Activated T-helper 1 cell treated with anti-CD3 and anti-CD28 coated beads, Interleukin-2, amount 50 U/mL, for 16 hours (primary cell): ENCODE measurements around the gene EIF4E2.
"Not testable (repeated sequence)": the region's sequence is repeated elsewhere in the genome, so short reads cannot be mapped to it uniquely, and the experiment has no call there.

Experiments used
- DNase-seq, 2 donors: peaks; one replicate each; pipeline ENCODE4 v3.0.0-alpha.2; 2020; ENCODE audit warnings: low read depth in 1 of 2, low spot score in 1 of 2

Gene EIF4E2

DNA sequence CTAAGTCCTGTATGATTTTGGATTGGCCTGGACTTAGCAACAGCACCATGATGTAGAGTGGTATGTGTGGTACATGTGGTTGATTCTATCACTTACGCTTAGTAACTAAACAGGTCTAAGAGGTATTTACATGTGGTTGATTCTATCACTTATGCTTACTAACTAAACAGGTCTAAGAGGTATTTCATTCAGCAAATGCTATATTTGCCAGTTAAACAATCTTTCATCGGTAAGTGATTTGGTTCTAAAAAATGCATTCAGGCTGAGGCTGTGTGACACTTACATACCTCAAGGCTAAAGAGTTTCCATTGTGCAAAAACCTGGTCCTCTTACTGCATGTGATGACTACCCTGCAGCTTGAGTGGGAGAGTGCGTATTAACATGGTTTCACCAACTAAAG is 13.1 kb downstream of the EIF4E2 start:
- DNase-seq = no peak

GRCh38 chr2:232567721-232568120 is 17.2 kb downstream of the EIF4E2 start:
- no peak for DNase-seq

DNA sequence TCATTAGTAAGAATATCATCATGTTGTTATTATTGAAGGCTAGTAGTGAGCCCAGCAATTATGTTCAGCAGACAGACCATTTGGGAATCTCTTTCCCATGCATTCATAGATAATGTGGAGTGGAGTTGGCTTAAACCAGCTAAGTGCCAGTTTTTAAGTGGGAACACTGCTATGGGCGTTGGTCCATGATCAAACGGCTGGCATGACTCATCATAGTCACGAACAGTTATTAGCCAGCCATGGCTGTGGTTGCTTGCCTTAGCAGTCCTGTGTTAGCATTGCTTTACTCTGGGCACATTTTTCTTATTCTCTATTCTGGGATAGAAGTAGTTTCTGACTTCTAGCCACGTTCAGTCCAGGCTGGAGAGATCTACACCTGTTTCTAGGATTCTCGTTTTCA is 17.7 kb downstream of the EIF4E2 start:
- DNase-seq = no peak

GRCh38 chr2:232569541-232569940 is 19.1 kb downstream of the EIF4E2 start:
- no peak for DNase-seq

DNA sequence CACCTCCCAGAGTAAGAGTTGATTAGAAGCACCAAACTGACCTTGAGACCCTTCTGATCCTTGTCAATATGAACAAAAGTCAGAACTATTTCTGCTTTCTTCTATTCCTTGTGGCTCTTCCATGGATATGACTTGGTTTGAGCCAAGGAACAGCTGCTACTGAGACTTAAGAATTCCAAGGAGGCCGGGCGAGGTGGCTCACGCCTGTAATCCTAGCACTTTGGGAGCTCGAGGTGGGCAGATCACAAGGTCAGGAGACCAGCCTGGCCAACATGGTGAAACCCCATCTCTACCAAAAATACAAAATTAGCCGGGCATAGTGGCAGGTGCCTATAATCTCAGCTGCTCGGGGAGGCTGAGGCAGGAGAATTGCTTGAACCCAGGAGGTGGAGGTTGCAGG is 20.0 kb downstream of the EIF4E2 start:
- not testable (repeated sequence) for DNase-seq

GRCh38 chr2:232571026-232571474 is 20.6 kb downstream of the EIF4E2 start:
- no peak for DNase-seq

DNA sequence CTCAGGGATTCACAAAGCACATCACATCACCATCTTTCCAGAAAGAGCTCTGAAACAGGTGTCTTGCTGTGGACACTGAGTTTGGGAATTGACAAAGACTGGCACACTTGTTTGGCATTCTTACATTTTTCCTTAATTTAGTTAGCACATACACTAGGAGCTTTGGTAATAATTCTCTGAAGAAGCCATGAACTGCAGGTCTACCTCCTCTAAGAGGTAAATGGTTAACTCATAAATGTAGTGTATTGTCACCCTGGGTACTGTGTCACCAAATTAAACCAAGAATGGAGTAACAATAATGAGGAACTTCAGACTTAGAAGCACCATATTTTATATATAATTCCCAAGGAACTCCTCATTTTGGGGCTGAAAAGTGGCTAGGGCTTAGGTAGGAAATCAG is 22.6 kb downstream of the EIF4E2 start:
- DNase-seq = no peak

DNA sequence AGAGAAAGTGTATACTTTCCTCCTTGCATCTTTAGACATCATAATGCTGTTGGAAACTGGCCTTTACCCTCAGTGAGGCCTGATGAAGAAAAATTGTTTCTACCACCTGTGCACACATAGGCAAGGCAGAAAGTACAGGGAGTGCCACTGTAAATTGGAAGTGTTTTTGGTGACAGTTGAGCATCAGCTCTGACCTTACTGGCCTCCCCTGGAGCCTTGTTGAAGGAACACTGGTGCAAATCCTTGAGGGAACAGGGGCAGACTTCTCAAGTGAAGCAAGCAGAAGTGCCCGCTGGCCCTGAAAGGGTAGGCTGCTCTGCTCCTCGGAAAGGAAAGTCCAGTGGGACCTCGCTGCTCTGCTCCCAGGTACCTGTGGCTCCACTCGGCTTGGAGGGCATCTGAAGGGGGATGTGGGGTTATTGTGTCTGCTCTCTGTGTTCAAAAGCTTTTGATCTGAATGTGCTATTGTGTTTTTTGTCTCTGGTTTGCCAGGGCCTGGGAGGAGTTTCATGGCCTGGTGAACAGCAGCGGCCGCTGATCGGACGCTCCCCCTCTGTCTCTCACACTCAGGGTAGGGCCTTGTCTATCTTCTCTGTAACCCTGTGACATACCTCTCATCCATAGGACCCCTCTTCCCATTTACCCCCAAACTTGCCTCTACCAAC is 23.4 kb downstream of the EIF4E2 start:
- no peak for DNase-seq

DNA sequence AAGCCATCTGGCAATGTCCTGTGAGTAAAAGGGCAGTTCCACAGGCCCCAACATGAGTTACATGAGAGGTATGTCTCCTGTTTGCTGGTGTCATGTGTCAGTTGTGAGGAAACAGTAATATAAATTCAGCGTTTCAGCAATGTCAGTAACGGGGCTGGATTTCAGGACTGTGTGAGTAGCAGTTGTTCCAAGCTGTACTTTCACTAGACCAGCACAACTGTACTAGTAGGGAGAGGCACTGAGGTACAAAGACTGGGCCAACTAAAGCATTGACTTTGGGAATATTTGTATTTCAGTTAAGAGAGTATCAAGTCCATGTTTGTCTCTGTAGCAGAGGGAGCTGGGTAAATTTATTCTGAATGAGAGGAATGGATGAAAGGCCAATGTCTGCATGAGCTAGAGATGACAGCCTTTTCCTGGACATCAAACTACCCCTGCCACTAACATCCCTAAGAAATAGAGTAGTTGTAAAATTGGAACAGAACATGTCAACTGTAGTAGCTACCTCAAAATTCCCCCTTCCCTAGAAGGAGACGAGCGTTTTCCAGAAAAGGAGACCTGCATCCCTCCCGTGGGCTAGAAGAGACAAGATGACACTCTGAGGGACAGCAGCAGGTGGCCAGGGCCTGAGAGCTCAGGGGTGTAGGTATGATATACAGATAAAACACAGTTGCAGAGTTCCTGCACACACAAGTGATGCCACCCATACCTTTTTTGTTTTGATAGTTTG is 24.4 kb downstream of the EIF4E2 start:
- no peak for DNase-seq

DNA sequence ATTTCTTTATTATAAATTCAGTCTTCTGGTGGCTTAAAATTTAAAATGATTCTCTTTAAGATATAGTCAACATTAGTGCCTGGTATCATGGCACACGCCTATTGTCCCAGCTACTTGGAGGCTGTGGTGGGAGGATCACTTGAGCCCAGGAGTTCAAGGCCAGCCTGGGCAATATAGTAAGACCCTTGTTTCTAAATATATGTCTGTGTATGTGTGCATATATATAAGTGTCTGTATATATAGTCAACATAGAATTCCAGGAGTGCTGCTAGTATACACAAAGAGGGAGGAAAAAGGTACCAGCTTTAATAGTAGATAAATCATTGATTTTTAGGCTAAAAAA is 24.9 kb downstream of the EIF4E2 start:
- no peak for DNase-seq

DNA sequence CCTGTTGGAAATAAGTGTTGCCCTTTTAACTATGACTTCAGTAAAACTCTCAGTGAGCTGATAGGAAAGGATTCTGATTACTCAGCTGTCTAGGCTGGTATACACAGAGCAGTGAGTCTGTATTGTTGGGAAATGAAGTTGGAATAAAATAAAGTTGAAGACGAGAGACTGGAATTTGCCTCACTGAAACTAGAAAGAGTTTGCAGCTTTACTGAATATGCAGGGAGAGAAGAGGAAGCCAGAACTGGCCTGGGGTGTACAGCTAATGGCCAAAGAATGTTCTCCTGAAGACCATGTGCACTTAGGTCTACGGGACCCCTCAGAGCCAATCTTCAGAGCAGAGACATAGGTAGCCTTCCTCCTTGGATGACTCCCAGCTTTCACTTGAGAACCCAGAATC is 26.5 kb downstream of the EIF4E2 start:
- DNase-seq = no peak

DNA sequence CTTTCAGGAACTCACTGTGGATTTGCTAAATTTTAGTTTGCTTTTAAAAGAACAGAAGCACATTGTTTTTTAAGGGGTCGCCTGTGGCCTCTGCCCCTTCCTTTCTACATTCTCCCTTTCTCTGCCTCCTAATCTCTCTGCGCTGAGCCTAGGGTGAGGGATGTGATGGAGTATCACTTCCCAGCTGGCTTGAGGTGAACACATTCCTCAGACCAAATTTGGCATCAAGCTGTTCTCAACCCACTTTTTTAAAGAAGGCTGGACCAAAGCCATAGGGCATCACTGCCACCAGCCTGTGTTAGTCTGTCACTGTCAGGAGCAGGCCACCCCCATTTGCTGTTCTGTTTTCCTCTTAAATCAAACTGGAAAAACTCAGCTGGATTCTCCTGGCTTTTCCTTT is 27.4 kb downstream of the EIF4E2 start:
- no peak for DNase-seq

GRCh38 chr2:232578626-232579025 is 28.1 kb downstream of the EIF4E2 start:
- DNase-seq = no peak

DNA sequence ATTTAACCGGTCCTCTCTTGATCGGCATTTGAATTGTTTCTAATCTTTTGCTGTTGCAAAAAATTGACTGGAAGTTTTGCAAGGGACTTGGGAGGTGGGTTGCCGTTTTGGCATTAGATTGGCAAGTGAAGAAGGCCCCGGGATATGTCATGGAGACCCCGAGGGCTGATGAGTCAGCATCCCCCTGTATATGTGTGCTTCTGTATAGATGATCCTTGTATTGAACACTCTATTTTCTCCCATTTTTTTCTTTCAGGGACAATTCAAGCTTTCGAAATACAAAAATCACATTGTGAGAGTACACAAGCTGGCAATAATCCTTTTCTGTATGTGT is 30.1 kb downstream of the EIF4E2 start:
- no peak for DNase-seq

DNA sequence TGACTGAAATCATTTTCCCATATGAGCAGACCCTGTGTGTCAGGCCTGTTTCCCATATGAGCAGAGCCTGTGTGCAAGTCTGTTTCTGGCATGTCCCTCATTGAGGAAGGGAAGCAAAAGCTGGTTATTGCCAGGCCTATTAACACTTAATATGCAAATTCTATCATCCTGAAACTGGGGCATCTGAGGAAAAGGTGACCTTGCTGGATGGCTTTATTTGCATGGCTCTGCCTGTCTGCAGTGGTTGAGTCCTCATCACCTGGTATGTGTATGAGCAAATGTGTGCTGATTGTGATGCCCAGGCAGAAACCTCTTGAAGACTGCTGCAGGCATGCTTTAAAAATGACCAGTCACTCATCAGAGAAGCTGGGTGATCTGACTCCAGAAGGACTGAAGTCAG is 31.2 kb downstream of the EIF4E2 start:
- no peak for DNase-seq

DNA sequence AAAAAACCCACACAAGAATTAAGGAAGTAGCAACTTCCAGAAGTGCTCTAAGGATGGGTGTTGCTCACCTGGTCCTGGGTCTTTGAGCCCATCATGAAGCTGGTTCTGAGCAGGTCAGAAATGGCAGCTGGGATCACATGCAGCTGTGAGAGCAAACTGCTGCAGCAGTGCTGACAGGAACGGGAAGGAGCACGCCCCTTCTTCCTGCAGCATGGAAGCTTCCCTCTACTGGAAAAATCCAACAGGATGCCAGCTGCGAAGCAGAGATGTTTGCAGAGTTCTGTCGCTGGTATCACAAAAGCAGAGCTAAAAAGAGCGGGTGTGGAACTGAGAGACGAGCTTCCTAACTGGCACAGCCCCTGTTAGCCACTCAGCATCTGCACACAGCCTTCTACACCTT is 33.7 kb downstream of the EIF4E2 start:
- no peak for DNase-seq

GRCh38 chr2:232586943-232587505 is 36.5 kb downstream of the EIF4E2 start:
- no peak for DNase-seq

DNA sequence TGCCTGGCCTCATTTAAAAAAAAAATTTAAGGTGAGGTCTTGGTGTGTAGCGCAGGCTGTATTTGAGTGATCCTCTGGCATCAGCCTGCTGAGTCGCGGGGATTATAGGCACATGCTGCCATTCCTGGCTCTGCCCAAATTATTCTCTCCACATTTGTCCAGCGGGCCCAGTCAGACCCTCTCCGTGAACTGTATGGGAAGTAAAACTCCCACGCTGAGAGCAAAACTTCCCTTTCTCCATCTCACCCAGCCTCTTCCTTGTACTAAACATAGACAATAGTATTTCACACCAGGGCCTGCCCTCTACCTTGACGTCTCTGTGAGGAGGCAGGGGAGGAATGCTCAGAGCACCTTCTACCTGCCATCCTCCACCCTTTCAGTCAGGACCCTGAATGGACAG is 37.0 kb downstream of the EIF4E2 start:
- DNase-seq = no peak

DNA sequence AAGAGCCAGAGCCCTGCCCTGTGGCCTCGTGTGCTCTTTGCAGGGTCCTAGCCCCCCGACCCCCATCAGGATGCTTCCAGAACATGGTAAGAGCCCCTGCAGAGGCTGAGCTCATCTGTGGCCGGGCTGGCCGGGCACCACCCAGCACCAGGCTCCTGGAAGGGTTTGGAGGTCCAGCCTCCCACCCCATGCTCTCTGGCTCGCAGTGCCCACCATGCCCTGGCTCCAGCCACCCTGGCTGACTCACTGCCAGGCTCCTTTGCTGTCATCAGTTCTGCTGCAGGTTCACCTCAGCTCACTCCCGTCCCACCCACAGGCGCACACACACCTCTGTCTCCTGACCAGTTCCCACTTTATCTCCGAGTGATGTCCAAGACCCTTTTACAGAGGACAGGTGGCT is 37.5 kb downstream of the EIF4E2 start:
- DNase-seq = no peak

- no peak for DNase-seq
Observed at GRCh38 chr2:232588680-232589585, 38.4 kb downstream of the EIF4E2 start.

GRCh38 chr2:232592772-232593395 is 42.4 kb downstream of the EIF4E2 start:
- no peak for DNase-seq
